Aorta (tissue), 5 donors: Measurements from ENCODE around the gene DISC1. TPM values are rescaled to one million over a fixed set of nuclear protein-coding genes. Genes with fewer than 3 reads are reported as not detected.

Experiments
- ATAC-seq: fragments of 200-7000 bp; cut with Tn5 transposase; one replicate; pipeline ENCODE4 v1.9.1; 2022; ENCODE audit warnings: moderate library complexity; ENCODE audit not compliant: low FRiP score
- DNase-seq, 2 donors: peaks; one replicate each; pipeline ENCODE4 v3.0.0-alpha.2; 2020
- H3K27ac ChIP-seq, 2 donors: one replicate each; pipeline ENCODE4 v1.5.1; 2013; ENCODE audit warnings: low read length in 2 of 2, mild to moderate bottlenecking in 2 of 2, moderate library complexity in 2 of 2, control low read depth in 1 of 2, inconsistent platforms in 1 of 2, low read depth in 1 of 2
- H3K27me3 ChIP-seq, 2 donors: one replicate each; pipeline ENCODE4 v1.6.1; 2013; ENCODE audit warnings: control low read depth in 1 of 2, low read length in 1 of 2, mild to moderate bottlenecking in 1 of 2, moderate library complexity in 1 of 2; ENCODE audit not compliant: insufficient read depth in 2 of 2, control insufficient read depth in 1 of 2
- H3K36me3 ChIP-seq, 2 donors: one replicate each; pipeline ENCODE4 v1.6.1; 2013; ENCODE audit warnings: control low read depth in 1 of 2, low read length in 1 of 2, mild to moderate bottlenecking in 1 of 2; ENCODE audit not compliant: insufficient read depth in 2 of 2, control insufficient read depth in 1 of 2
- H3K4me1 ChIP-seq, 2 donors: one replicate each; pipeline ENCODE4 v1.6.1; 2013; ENCODE audit warnings: low read length in 2 of 2, control low read depth in 1 of 2, mild to moderate bottlenecking in 1 of 2, moderate library complexity in 1 of 2; ENCODE audit not compliant: insufficient read depth in 2 of 2, control insufficient read depth in 1 of 2
- H3K4me3 ChIP-seq, 2 donors: one replicate each; pipeline ENCODE4 v1.5.1; 2013; ENCODE audit warnings: low read length in 2 of 2, control low read depth in 1 of 2, mild to moderate bottlenecking in 1 of 2
- H3K9me3 ChIP-seq: one replicate; pipeline ENCODE4 v1.6.1; 2013; ENCODE audit warnings: mild to moderate bottlenecking, low read length; ENCODE audit not compliant: control insufficient read depth
- WGBS, 2 donors: extraction: QIAGEN DNeasy Blood & Tissue Kit; methylation state at CpG; one replicate each; pipeline ENCODE4 v1.1.7; 2013; 5-methylcytosine and 5-hydroxymethylcytosine counted together
- intact Hi-C, 2 donors: fragments of 100-400 bp; cut with DNase I; formaldehyde crosslinking; loops; one replicate each; pipeline versions ENCODE4 v1.14.2 to v1.15.0; 2022
- polyA plus RNA-seq, 2 donors: library from polyadenylated mRNA; stranded (reverse); fragments of 200-250 nt; gene quantifications; one replicate each; pipeline ENCODE4 v1.2.3, GENCODE V29; 2013
- total RNA-seq, 2 donors: library from RNA; stranded (reverse); fragmentation: NEBNext Ultra II Directional; extraction: Animal tissue kit (Norgen Biotek cat#: 25700); gene quantifications; one replicate each; pipeline ENCODE4 v1.2.1, GENCODE V29; 2021
- donor health status: healthy with polysubstance abuse.
- donor health status: Bipolar disorder and iron deficiency.
- donor health status: DM: no; HTN: no; CAD: no.
- donor health status: DM: no; HTN: no; CAD: no.
- donor health status: DM: yes; HTN: yes; CAD: no.

The DISC1 gene
- total and polyA plus RNA-seq, 4 donors, result 0.64 to 31.7 (median 6.0) TPM

DNA sequence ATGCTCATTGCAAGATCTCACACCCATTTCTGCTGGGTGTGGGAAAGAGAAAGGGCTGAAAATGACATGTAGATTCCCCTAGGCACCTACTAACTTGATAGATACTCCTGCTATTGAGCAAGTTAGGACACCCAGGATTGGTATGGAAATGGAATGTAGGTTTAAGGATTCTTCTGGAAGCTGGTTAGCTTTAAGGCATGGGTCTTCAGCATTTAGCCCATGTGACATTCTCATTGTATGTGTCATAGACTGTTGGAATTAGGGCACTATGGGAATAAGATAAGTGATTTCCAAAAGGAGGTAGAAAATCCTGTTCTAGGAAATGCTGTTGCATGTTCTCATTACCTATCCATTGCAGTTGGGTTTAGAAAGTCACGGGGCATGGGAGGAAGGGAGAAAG, 76.2 kb downstream of the DISC1 start:
- intact Hi-C loops, result no loop called here
- Histone ChIP-seq H3K4me1 (no peaks in the 10 kb centered on the region), H3K27me3 (no peaks in the 10 kb centered on the region), H3K9me3 (no peaks in the 10 kb centered on the region), H3K4me3 (no peak overlapping the region), H3K36me3 (no peaks in the 10 kb centered on the region), H3K27ac (no peak overlapping the region)
- DNase-seq (no peak), ATAC-seq (no peak)
- WGBS, 2 donors, result 93 to 95% methylated on average over 1 of the region's 1 CpG

DNA sequence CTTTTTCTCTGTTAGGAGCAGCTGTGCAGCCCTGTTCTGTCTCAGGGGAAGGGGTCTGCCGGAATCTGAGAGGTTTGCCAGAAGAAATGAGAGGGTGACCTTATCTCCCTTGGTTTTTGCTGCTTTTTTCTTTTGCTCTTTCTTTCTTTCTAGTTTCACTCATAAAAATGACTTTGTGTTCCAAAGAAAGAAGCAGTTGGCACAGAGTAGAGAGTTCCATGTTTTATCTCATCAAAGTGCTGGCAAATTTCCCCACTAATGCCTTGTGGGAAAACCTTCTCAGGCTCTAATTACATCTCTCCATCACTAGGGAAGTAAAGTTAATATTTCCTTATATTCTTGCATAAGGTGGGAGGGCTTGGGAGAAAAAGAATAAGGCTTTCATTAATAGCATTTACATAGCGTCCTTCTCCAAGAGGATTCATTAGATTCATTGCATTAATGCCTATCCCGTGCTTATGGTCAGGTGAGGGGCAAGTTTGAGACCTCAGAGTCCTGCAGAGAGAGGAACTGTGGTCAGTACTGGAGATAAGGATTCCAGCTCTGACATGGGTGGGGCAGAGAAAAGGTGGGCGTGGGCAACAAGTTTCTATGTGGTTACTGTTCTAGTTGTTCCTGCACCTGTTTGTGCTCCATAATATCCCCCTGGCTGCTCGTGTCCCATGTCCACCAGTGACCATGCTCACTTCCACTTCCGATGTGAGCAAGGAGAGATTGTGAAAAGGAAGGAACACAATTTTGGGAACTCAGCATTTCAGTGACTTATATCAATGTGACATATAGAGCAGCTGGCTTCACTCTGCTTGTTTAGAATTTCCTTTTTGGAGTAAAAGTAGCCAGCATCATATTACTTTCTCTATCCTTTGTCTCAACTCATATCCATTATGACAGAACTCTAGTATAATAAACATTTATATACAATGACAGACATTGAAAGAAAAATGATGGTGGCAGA, 79.5 kb downstream of the DISC1 start:
- Histone ChIP-seq H3K4me1 (no peaks in the 10 kb centered on the region), H3K27ac (no peak overlapping the region), H3K9me3 (no peaks in the 10 kb centered on the region), H3K27me3 (no peaks in the 10 kb centered on the region), H3K4me3 (no peak overlapping the region), H3K36me3 (no peaks in the 10 kb centered on the region)
- DNase-seq, result no peak
- ATAC-seq, result no peak
- WGBS, 2 donors, result 44 to 53% methylated on average over 6 of the region's 6 CpGs
- intact Hi-C loops, result no loop called here

DNA sequence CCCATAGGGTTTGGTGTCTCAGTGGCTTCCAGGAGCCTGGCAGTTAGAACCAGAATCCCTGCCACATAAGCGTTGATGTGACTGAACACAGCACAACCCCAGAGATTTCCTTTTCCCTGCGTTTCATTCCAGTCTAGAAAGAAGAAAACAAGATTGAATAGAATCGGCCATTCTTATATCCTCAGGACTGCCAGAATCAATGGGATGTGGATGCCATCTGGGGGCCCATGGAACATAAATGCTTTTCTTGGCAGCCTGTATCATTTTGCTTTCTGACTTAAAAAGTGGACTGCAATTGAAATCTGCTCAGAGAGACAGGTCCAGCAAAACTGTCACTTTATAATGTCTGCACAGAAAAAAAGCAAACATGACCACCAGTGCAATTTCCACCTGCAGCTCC, 80.3 kb downstream of the DISC1 start:
- intact Hi-C loops, result no loop called here
- Histone ChIP-seq H3K9me3 (no peaks in the 10 kb centered on the region), H3K4me3 (no peak overlapping the region), H3K27ac (no peak overlapping the region), H3K27me3 (no peaks in the 10 kb centered on the region), H3K36me3 (no peaks in the 10 kb centered on the region), H3K4me1 (no peaks in the 10 kb centered on the region)
- DNase-seq, result no peak
- ATAC-seq, result no peak
- WGBS, 2 donors, result 23 to 32% methylated on average over 3 of the region's 3 CpGs

DNA sequence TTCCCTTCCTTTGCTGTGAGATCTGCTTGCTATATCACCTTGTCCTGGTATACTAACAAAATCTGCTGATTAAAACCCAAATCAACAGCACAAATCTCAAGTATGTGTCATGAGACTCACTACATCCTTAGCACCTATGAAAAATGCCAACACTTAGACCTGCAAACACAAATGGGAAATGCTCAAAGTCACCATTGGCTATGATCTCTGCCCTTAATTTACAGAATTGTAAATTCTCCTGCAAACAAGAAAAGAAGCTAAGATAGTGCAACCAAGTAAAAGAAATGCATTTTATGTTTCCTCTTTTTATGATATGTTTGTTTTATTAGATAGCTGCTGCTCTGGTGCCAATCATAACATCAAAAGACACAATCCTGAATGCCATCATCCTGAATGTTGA, 80.8 kb downstream of the DISC1 start:
- H3K4me1 ChIP-seq, result no peaks in the 10 kb centered on the region
- no peaks in the 10 kb centered on the region for H3K9me3 ChIP-seq
- no peak overlapping the region for H3K27ac ChIP-seq
- intact Hi-C loops, result no loop called here
- DNase-seq, result no peak
- no peaks in the 10 kb centered on the region for H3K36me3 ChIP-seq
- no peak for ATAC-seq
- H3K4me3 ChIP-seq, result no peak overlapping the region
- H3K27me3 ChIP-seq, result no peaks in the 10 kb centered on the region

DNA sequence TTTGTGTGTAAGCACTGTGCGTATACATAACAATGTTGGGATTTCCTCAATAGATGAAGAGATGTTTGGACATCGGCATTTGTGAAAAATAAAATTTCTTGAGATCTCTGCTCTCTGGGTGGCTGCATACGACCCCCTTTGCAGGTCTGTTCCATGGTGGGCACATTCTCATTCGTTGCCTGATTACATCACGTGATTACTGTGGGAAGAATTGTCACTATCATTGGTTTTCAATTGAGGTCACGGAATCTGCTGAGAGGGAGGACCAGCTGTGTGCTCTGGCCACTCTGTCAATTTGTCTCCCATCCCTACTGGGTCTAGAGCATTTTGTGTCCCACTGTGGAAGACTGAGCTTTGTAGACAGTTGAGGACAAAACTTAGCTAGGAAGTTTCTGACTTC, 81.8 kb downstream of the DISC1 start:
- H3K27me3 ChIP-seq, result no peaks in the 10 kb centered on the region
- ATAC-seq (no peak), DNase-seq (no peak)
- no peaks in the 10 kb centered on the region for H3K4me1 ChIP-seq
- intact Hi-C loops, result no loop called here
- 97% methylated on average over 6 of the region's 6 CpGs for WGBS, 2 donors
- H3K27ac ChIP-seq, result no peak overlapping the region
- H3K4me3 ChIP-seq, result no peak overlapping the region
- no peaks in the 10 kb centered on the region for H3K36me3 ChIP-seq
- H3K9me3 ChIP-seq, result no peaks in the 10 kb centered on the region

DNA sequence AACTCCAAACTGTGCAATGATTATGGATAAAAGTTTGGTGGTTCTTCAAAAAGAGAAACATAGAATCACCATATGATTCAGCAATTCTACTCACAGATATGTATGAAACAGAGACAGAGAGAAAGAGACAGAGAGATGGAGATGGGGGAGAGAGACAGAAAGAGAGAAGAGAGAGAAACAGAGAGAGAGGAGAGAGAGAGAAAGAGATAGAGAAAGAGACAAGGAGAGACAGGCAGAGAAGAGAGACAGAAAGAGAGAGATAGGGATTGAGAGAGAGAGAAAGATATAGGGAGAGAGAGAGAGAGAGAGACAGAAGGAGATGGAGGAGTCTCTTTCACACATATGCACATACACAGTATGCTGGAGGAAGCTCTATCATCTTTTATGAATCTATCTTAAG, 87.8 kb downstream of the DISC1 start:
- intact Hi-C loops, result no loop called here
- Histone ChIP-seq H3K4me3 (no peak overlapping the region), H3K27ac (no peak overlapping the region), H3K9me3 (peaks cover 1% of the 10 kb centered on the region), H3K36me3 (no peaks in the 10 kb centered on the region), H3K27me3 (no peaks in the 10 kb centered on the region), H3K4me1 (no peaks in the 10 kb centered on the region)
- DNase-seq, result no peak
- ATAC-seq, result no peak

DNA sequence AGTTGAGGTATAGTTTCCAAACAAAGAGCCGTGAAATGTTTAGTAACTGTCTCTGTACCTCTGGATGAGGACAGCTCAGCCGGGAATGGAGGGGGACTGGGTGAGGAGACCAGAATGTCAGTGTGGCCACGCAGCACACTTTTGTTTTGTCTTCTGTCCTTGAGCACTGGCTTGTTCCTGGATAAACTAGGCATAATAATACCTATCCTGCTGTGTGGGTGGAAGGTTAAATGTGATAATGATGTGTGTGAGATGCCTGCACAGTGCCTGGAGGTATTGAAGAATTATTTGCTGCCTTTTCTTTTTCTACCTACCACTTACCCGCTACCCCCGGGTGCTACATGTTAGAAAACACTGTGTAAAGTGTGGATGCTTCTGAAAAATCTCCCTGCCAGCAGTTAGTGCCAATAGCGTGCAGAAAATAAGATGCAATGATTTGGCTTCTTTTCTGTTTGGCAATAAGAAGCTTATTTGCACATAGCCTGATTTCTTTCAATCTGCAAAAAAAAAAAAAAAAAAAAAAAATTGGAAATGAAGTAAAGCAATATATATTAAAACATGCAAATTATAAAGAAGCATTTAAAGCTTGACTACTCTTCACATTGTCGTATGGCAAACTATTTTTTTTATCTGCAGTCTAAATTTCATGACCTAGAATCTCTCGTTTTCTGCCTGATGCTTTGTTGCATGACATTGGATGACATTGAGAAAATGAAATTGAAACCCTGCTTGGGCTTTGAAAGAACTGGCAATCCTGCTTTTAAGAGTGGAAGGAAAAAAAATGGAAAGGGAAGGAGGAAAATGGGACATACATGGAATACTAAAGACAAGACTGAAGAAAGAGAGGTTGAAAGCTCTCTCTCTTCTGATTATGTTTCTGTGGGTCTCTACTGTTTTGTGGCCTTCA, 89.5 kb downstream of the DISC1 start:
- no peak for ATAC-seq
- DNase-seq, result no peak
- no peaks in the 10 kb centered on the region for H3K36me3 ChIP-seq
- no peak overlapping the region for H3K4me3 ChIP-seq
- intact Hi-C loops, result no loop called here
- no peaks in the 10 kb centered on the region for H3K4me1 ChIP-seq
- peaks cover 1% of the 10 kb centered on the region for H3K9me3 ChIP-seq
- no peaks in the 10 kb centered on the region for H3K27me3 ChIP-seq
- H3K27ac ChIP-seq, result no peak overlapping the region
- WGBS, 2 donors, result 86 to 93% methylated on average over 8 of the region's 8 CpGs

DNA sequence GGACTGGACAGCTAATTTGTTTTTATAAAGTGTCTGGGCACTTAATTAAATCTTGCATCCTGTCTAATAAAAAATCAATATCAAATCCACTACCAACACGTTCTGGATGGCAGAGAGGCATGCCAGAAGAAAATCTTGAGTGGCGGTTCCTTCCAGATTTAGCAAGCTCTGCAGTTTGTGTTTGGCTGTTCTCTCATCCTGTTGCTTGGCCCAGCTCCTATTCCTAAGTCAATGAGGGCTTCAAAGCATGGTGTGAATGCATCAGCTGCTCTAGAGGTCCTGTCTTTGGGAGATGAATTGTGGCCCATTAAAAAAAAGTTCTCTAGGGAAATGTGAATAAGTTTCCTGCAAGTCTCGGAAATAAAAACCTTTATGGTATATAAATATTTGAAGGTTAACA, 90.3 kb downstream of the DISC1 start:
- DNase-seq (no peak), ATAC-seq (no peak)
- intact Hi-C loops, result no loop called here
- no peaks in the 10 kb centered on the region for H3K4me1 ChIP-seq
- H3K36me3 ChIP-seq, result no peaks in the 10 kb centered on the region
- no peaks in the 10 kb centered on the region for H3K27me3 ChIP-seq
- H3K9me3 ChIP-seq, result peaks cover 1% of the 10 kb centered on the region
- no peak overlapping the region for H3K27ac ChIP-seq
- H3K4me3 ChIP-seq, result no peak overlapping the region
- 76 to 79% methylated on average over 3 of the region's 3 CpGs for WGBS, 2 donors
